GM19043 (cell line): ENCODE data around the gene IGF2R.

Experiments used
- ATAC-seq: cut with Tn5 transposase; IDR thresholded peaks from one replicate; pipeline ENCODE4 v1.9.1; 2021; ENCODE audit warnings: low read depth; ENCODE audit not compliant: unreplicated experiment

IGF2R gene

DNA sequence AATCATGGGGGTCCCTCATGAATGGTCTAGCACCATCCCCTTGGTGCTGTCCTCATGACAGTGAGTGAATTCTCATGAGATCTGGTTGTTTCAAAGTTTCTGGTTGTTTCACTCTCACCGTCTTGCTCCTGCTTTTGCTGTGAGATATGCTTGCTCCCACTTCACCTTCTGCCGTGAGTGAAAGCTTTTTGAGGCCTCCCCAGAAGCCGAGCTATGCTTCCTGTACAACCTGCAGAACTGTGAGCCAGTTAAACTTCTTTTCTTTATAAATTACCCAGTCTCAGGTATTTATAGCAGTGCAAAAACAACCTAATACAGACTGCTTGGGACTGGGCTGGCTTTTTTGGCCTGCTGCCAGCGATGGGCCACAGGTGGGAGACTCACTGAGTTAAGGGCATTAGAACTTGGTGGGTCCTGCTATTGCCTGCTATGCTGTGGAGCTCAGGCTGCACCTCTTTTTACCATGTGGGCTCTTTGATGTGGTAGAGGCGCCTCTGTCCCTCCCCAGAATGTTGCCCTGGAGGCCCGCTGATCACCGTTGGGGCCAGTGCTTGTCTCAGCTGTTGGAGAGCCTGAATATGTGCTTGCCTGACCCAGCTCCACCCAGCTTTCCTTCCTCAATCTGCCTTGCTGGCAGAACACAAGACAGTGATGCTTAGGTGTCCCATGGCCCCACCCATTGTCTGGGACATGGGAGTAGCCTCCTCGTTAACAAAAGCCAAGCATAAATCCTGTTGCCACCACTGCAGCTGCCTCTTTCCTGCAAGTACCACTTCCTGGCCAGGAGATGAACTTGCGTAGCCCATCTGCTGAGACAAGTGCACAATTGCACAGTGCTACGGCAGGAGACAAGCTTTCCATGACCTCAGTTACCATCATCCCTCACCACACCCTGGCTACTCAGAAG, 47.1 kb downstream of the IGF2R start:
- no peak for ATAC-seq

GRCh38 chr6:160022101-160022500, 53.2 kb downstream of the IGF2R start:
- ATAC-seq = no peak

DNA sequence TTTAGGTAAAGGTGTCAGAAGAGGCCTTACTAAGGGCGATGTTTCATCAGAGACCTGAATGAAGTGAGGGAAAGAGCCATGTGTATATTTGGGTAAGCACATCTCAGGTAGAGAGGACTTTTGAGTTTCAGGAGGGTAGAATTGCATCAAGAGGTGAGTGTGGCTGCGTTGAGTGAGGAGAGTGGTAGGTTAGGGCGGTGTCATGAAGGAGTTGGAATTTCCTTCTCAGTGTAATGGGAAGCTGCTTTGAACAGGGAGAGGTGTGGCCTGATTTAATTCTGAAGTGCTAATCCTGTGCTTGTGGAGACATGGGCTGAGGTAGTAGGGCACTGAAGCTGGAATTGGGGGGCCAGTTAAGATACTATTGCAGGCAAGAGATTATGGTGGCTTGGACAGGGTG, 53.9 kb downstream of the IGF2R start:
- ATAC-seq = no peak

DNA sequence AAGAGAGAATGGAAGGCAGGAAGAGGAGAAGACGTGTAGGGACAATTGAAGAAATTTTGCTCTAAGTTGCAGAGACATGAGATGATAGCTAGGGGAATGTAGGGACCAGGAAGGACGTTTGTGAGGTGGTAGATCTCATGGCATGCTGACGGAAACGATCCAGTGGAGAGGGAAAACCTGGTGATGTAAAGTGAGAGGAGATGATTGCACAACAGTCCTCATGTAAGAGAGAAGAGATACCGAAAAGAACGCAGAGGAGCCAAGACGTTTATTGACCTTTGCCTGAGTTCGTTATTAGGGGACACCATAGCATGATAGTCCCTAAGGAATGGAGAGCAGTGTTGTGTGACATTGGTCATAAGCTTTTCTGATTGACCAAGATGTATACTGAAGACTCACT, 55.3 kb downstream of the IGF2R start:
- ATAC-seq = no peak

- ATAC-seq = no peak
Observed at GRCh38 chr6:160027076-160027475, 58.2 kb downstream of the IGF2R start.

DNA sequence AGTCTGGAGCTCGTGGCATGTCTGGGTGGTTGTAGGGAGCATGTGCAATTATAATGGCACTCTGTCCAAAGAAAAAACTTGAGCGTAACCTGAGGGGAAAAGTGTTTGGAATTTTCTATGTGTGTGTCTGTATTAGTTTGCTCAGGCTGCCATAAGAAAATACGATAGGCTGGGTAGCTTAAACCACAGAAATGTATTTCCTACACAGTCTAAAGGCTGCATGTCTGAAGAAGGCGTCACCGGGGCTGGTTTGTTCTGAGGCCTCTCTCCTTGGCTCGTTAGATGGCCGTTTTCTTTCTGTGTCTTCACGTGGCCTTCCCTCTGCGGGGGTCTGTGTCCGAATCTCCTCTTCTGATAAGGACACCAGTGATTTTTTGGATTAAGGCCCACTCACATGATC, 59.0 kb downstream of the IGF2R start:
- ATAC-seq = no peak

- peak; percentile 71 for ATAC-seq
Observed at GRCh38 chr6:160028487-160029275, 59.8 kb downstream of the IGF2R start.

GRCh38 chr6:160029525-160029924, 60.6 kb downstream of the IGF2R start:
- ATAC-seq = no peak

DNA sequence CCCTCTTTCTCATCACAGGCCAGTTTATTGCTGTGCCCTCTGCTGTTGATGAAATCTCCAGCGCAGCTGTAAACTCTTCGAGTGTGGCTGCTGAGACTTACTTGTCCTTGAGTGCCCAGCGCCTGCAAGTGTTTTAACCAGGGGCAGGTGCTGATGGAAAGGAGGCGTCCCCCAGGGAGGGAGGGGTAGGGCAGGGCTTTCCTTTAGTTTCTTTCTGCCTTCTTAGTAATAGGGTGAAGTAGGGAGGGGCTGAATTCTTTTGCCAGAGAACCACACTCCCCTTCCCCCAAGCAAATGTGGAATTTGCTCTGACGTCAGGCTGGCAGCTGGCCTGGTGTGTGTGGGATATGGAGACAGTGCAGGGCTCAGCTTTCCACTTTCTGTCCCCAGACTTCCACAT, 61.2 kb downstream of the IGF2R start:
- no peak for ATAC-seq

- ATAC-seq = no peak
Observed at GRCh38 chr6:160031442-160031841, 62.6 kb downstream of the IGF2R start.

GRCh38 chr6:160031871-160032270, 63.0 kb downstream of the IGF2R start:
- ATAC-seq = no peak

GRCh38 chr6:160032538-160032937, 63.7 kb downstream of the IGF2R start:
- ATAC-seq = no peak

DNA sequence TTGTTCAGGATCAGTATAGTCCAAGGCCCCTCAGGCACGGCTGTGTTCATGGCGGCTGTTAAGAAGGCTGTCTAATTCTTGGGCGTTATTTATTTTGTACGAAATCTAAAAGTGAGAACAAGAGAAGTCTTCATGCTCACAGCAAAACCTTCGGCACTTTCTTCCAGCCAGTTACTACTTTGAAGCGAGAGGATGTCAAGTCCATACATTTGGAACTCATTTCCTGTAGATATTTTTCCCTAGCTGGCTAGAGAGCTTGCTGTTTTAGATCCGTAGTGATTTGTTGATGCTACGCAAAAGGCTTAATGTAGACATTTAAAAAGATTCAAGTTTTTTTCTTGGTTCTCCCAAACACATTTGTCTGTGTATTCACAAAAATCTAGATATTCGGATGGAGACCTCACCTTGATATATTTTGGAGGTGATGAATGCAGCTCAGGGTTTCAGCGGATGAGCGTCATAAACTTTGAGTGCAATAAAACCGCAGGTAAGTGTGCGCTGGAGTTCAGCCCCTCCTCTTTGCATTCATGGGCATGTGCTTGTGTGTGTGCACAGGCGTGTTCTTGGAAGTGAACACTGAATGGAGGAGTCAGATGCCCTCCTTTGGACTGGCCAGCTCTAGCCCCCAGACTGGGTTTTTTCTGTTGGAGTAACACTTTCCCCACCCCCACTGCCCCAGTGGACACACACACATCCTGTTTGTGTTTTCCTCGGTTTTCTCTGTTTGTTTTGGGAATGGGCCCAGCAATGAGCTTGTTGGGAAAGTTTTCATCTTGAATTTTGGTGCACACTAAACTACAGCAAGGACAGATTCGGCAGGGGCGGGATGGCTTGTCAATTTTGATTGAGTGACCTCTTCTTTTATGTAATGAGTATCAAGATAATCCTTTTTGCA, 65.4 kb downstream of the IGF2R start:
- no peak for ATAC-seq

DNA sequence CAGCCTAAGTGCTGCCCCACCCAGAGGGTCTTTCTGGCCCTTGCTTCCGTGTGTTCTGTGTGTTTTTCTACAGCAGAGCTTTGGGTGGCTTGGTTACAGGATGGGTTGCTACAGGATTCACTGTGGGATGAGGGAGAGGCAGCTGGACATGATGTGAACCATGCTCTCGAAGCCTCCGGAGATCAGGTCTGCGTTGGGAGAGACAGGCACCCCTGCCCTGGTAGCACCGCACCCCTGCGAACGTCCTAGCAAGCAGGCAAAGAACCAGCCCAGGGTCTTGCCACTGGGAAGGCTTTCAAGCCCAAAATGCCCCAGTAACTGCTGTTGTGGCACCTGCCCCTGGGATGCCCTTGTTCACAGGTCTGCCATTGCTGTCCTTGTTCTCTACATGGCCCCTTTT, 66.4 kb downstream of the IGF2R start:
- no peak for ATAC-seq

- ATAC-seq = no peak
Observed at GRCh38 chr6:160035693-160036330, 66.9 kb downstream of the IGF2R start.

- no peak for ATAC-seq
Observed at GRCh38 chr6:160036331-160036695, 67.4 kb downstream of the IGF2R start.

GRCh38 chr6:160036790-160037206, 67.9 kb downstream of the IGF2R start:
- ATAC-seq = no peak

GRCh38 chr6:160038479-160038878, 69.6 kb downstream of the IGF2R start:
- no peak for ATAC-seq

DNA sequence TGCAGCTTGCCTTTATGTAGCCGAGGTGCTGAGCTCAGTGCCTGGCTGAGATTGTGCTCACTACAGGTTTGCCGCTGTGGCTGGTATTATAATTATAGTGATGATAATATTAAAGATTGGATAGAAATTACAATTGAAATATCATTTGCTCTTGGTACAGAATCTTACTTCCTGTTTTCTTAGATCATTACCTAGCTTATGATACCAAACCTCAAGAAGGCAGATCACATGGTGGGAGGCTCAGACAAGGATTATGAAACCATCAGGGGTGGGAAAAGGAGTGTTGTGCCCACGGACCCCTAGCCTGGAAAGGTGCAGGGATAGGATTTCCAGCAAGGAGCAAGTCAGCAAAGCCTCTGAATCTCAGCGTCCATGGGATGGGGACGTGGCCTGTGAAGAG, 70.6 kb downstream of the IGF2R start:
- ATAC-seq = no peak

DNA sequence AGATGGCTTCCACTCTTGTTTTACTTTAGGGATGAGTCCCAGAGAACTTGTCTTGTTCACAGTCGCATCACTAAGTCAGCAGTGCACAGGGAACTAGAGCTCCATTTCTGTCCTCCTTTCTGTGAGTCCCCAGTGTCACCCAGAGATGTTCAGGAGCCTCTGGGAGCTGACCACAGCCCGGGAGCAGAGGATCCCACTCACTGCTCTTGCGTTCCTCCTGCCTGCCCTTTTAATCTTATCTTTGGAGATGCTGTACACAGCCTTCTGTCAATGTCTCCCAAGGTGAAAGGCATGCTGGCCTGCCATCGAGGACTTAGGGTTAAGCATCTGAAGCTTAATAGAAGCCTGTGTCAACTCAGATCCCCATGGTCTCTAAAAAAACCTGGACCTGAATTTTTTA, 71.2 kb downstream of the IGF2R start:
- no peak for ATAC-seq
